ENCODE data around the gene ACOXL. TPM values are rescaled to one million over a fixed set of nuclear protein-coding genes. Genes with fewer than 3 reads are reported as not detected.

ACOXL gene
- total RNA-seq, 1 donor from 2014 or later = 0.23 TPM

DNA sequence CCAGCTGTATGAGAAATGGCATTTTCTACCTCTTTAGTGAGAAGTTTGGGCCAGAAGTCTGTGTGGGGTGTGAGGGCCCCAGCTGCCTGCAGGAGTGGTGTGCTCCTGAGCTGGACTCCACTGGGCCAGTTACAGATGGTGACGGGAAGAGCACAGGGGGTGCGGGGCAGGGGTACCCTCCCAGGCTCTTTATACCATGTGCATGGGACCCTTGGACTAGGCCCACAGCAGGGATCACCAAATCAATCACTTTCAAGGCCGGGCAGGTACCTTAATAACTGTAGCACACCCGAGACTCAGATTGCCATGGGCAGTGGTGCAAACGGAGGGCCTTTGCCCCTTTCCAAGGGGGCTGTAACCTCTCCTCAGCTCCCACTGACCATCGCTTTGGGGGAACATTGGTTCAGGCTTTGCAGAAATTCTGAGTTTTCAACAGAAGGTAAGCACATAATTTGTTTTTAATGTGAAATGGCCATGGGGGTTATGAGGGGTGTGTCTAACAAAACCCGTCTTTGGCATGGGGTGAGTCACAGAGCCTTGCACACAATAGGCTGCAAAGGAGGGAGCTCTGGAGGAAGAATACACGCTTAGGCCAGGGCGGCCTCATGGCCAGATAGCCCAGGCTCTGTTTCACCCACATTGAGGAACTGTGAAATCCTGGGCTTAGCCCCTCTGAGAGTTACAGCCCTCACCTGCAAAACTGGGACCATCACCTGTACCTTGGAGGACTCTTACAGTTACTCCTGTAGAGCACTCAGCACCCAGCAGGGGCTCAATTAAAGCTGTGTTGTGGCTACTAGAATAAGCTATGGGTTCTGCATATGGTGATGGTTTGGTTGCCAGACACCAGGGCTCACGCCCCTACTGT, 247.3 kb downstream of the ACOXL start:
- H3K4me1 ChIP-seq (ENCODE audit: insufficient read depth, low read length) = no peaks in the 10 kb centered on the region
- DNase-seq (ENCODE audit: low read depth) (no peak), FAIRE-seq (no peak)
- no peaks in the 10 kb centered on the region for H3K79me2 ChIP-seq (ENCODE audit: insufficient read depth, low read length)
- H3K27ac ChIP-seq (ENCODE audit: low read depth, low read length) = no peak overlapping the region
- H3K4me2 ChIP-seq (ENCODE audit: low read length) = no peak overlapping the region
- H3K36me3 ChIP-seq (ENCODE audit: insufficient read depth, low read length) = no peaks in the 10 kb centered on the region
- no peak overlapping the region for H3K27ac Mint-ChIP-seq (ENCODE audit: unreplicated experiment)
- H3K4me3 Mint-ChIP-seq (ENCODE audit: unreplicated experiment) = no peak overlapping the region
- H3K4me1 Mint-ChIP-seq (ENCODE audit: low read depth, unreplicated experiment) = no peaks in the 10 kb centered on the region
- no peaks in the 10 kb centered on the region for H3K36me3 Mint-ChIP-seq (ENCODE audit: low read depth, unreplicated experiment)
- peaks cover 2% of the 10 kb centered on the region for H3K27me3 ChIP-seq (ENCODE audit: insufficient read depth, low read length)
- H4K20me1 ChIP-seq (ENCODE audit: insufficient read depth, low read length) = no peaks in the 10 kb centered on the region
- no peaks in the 10 kb centered on the region for H3K9me3 Mint-ChIP-seq (ENCODE audit: unreplicated experiment)
- no peak overlapping the region for H2AFZ ChIP-seq (ENCODE audit: low read depth, low read length)
- no peaks in the 10 kb centered on the region for H3K9me3 ChIP-seq (ENCODE audit: insufficient read depth, low read depth, low read length)
- peaks cover 14% of the 10 kb centered on the region for H3K27me3 Mint-ChIP-seq (ENCODE audit: low read depth, unreplicated experiment)
- H3K4me3 ChIP-seq (ENCODE audit: insufficient read depth, low read depth, low read length) = no peak overlapping the region
- no peak for TF ChIP-seq EZH2 (IDR thresholded peaks at IDR 0.05; ENCODE audit: insufficient read depth, low read length)
- TF ChIP-seq, protein P1, sequence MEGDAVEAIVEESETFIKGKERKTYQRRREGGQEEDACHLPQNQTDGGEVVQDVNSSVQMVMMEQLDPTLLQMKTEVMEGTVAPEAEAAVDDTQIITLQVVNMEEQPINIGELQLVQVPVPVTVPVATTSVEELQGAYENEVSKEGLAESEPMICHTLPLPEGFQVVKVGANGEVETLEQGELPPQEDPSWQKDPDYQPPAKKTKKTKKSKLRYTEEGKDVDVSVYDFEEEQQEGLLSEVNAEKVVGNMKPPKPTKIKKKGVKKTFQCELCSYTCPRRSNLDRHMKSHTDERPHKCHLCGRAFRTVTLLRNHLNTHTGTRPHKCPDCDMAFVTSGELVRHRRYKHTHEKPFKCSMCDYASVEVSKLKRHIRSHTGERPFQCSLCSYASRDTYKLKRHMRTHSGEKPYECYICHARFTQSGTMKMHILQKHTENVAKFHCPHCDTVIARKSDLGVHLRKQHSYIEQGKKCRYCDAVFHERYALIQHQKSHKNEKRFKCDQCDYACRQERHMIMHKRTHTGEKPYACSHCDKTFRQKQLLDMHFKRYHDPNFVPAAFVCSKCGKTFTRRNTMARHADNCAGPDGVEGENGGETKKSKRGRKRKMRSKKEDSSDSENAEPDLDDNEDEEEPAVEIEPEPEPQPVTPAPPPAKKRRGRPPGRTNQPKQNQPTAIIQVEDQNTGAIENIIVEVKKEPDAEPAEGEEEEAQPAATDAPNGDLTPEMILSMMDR (IDR thresholded peaks at IDR 0.05; ENCODE audit: insufficient read depth, low read depth, low read length) = no peak
- H3K9ac ChIP-seq (ENCODE audit: low read length) = no peak overlapping the region

DNA sequence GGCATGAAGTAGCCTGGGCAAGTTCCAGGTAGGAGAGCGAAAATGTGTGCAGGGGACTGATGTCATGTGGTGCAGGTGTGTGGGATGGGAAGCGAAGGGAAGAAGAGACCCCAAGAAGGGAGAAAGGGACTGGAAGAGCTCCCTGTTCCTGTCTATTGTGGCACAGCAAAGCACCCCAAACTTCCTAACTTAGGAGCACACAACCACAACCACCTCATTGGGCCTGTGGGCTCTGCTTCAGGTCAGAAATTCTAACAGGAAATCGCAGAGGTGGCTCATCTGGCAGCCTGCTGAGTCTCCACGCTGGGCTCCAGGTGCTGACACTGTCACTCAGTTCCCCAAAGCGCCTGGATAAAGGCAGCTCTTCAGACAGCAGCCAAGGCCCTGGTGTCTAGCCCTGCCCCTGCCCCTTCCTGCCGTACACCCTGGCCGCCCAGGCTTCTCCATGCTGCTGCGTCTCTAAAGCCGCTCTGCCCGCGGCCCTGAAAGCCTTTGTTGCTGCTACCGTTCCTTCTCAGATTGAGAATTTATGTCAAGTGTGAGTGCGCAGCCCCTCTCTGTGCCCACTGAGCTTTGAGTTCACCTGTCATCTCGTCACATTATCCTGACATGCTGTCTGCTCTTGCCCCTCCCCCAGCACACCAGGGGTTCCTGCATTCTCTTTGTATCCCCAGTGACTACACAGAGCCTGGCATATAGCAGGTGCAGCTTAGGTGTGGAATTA, 248.1 kb downstream of the ACOXL start:
- H4K20me1 ChIP-seq (ENCODE audit: insufficient read depth, low read length) = no peaks in the 10 kb centered on the region
- no peak overlapping the region for H3K9ac ChIP-seq (ENCODE audit: low read length)
- H3K27me3 ChIP-seq (ENCODE audit: insufficient read depth, low read length) = peaks cover 2% of the 10 kb centered on the region
- H3K36me3 ChIP-seq (ENCODE audit: insufficient read depth, low read length) = no peaks in the 10 kb centered on the region
- H3K27ac ChIP-seq (ENCODE audit: low read depth, low read length) = no peak overlapping the region
- H3K4me2 ChIP-seq (ENCODE audit: low read length) = no peak overlapping the region
- no peaks in the 10 kb centered on the region for H3K9me3 ChIP-seq (ENCODE audit: insufficient read depth, low read depth, low read length)
- no peaks in the 10 kb centered on the region for H3K4me1 ChIP-seq (ENCODE audit: insufficient read depth, low read length)
- no peak overlapping the region for H2AFZ ChIP-seq (ENCODE audit: low read depth, low read length)
- no peak overlapping the region for H3K4me3 Mint-ChIP-seq (ENCODE audit: unreplicated experiment)
- no peaks in the 10 kb centered on the region for H3K4me1 Mint-ChIP-seq (ENCODE audit: low read depth, unreplicated experiment)
- H3K27ac Mint-ChIP-seq (ENCODE audit: unreplicated experiment) = no peak overlapping the region
- no peak for FAIRE-seq
- H3K27me3 Mint-ChIP-seq (ENCODE audit: low read depth, unreplicated experiment) = peaks cover 17% of the 10 kb centered on the region
- no peak for DNase-seq (ENCODE audit: low read depth)
- no peak overlapping the region for H3K4me3 ChIP-seq (ENCODE audit: insufficient read depth, low read depth, low read length)
- TF ChIP-seq, protein P1 (IDR thresholded peaks at IDR 0.05; ENCODE audit: insufficient read depth, low read depth, low read length) = no peak
- no peak for TF ChIP-seq EZH2 (IDR thresholded peaks at IDR 0.05; ENCODE audit: insufficient read depth, low read length)
- H3K79me2 ChIP-seq (ENCODE audit: insufficient read depth, low read length) = no peaks in the 10 kb centered on the region
- no peaks in the 10 kb centered on the region for H3K36me3 Mint-ChIP-seq (ENCODE audit: low read depth, unreplicated experiment)
- H3K9me3 Mint-ChIP-seq (ENCODE audit: unreplicated experiment) = no peaks in the 10 kb centered on the region

Data from astrocyte (in vitro differentiated cells and primary cell).